Natural killer cell treated with Interleukin-12 subunit alpha and Interleukin-12 subunit beta and Interleukin-15 and Interleukin-18, amount 100 ng/mL, for 72 hours (primary cell): ENCODE data around the gene AKR7A3. TPM values are rescaled to one million over a fixed set of nuclear protein-coding genes. Genes with fewer than 3 reads are reported as not detected.
A peak's percentile ranks its signal among the peaks of the same experiment; 100 is the strongest.

ENCODE experiments used
- ATAC-seq, 2 donors: fragments of 150-1000 bp; cut with Tn5 transposase in 1 of 2; sonication (Bioruptor Pico), chemical (Tn5 transposase) in 1 of 2; 2 replicates each; pipeline ENCODE4 v1.10.0; 2021
- DNase-seq: peaks from one replicate; pipeline ENCODE4 v3.0.0; 2022; ENCODE audit warnings: low spot score
- H3K27ac Mint-ChIP-seq, 2 donors: 1 replicate in 1 of 2; 2 replicates in 1 of 2; pipeline ENCODE4 v1.8.0; 2022; ENCODE audit warnings: mixed read lengths in 2 of 2, mild to moderate bottlenecking in 1 of 2, moderate library complexity in 1 of 2
- H3K27me3 Mint-ChIP-seq, 2 donors: 1 replicate in 1 of 2; 2 replicates in 1 of 2; pipeline ENCODE4 v1.8.0; 2022; ENCODE audit warnings: mixed read lengths in 2 of 2
- H3K36me3 Mint-ChIP-seq: one replicate; pipeline ENCODE4 v1.8.0; 2022; ENCODE audit warnings: mixed read lengths
- H3K4me1 Mint-ChIP-seq, 2 donors: 1 replicate in 1 of 2; 2 replicates in 1 of 2; pipeline ENCODE4 v1.8.0; 2022; ENCODE audit warnings: low read depth in 2 of 2, mixed read lengths in 2 of 2, mild to moderate bottlenecking in 1 of 2
- H3K4me3 Mint-ChIP-seq: one replicate; pipeline ENCODE4 v1.8.0; 2022; ENCODE audit warnings: mixed read lengths
- H3K9me3 Mint-ChIP-seq: 2 replicates; pipeline ENCODE4 v1.8.0; 2022; ENCODE audit warnings: mixed read lengths
- total RNA-seq, 2 donors: library from RNA; stranded (reverse); gene quantifications; one replicate each; pipeline ENCODE4 v1.2.3, GENCODE V29; 2022

The AKR7A3 gene
- total RNA-seq, 2 donors from 2014 or later = 0.43 to 2.0 TPM

- no peaks in the 10 kb centered on the region for H3K36me3 Mint-ChIP-seq
- H3K4me3 Mint-ChIP-seq = no peak overlapping the region
- no peak for DNase-seq
- no peak overlapping the region for H3K27ac Mint-ChIP-seq
- no peak for ATAC-seq
- no peaks in the 10 kb centered on the region for H3K9me3 Mint-ChIP-seq
- no peaks in the 10 kb centered on the region for H3K27me3 Mint-ChIP-seq
- peaks cover 0 to 3% of the 10 kb centered on the region in 2 donors for H3K4me1 Mint-ChIP-seq
These were observed 38.1 kb upstream of the AKR7A3 start for GRCh38 chr1:19326748-19327065.

DNA sequence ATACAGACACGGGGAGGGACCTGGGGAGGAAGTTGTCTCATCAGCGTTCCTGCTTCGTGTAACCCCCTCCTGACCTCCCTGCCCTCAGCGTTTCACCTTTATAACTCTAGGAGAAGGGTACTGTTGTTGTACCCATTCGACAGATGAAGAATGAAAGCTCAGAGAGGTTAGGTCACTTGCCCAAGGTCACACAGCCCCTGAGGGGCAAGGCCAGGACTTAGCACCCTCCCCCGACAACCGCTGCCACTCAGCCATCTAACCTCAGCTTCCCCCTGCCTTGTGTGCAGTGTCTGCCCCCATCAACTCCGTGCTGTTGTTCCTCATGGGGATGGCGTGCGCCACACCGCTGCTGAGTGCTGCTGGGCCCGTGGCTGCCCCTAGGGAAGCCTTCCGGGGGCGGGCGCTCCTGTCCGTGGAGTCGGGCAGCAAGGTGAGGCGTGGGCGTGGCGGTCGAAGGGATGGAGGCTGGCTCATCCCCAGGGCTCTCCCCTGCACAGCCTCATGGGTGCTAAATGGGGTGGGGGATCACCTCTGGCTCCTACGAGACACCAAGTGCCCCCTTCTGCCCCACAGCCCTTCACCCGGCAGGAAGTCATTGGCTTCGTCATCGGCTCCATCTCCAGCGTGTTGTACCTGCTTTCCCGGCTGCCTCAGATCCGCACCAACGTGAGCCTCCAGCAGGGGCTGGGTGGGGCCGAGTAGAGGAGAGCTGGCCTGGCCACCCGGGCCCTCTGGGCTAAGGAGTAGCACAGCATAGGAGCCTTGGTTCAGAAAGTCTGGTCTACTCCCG, 37.6 kb upstream of the AKR7A3 start:
- Mint-ChIP-seq H3K4me3 (no peak overlapping the region), H3K36me3 (no peaks in the 10 kb centered on the region), H3K9me3 (no peaks in the 10 kb centered on the region), H3K27me3 (no peaks in the 10 kb centered on the region), H3K27ac (no peak overlapping the region), H3K4me1 (peaks cover 3% of the 10 kb centered on the region in 2 donors)
- no peak for ATAC-seq
- no peak for DNase-seq

GRCh38 chr1:19325368-19325957, 36.9 kb upstream of the AKR7A3 start:
- no peaks in the 10 kb centered on the region for H3K9me3 Mint-ChIP-seq
- no peak overlapping the region for H3K27ac Mint-ChIP-seq
- H3K27me3 Mint-ChIP-seq = no peaks in the 10 kb centered on the region
- ATAC-seq (peak in 1 of 2 donors; percentile 31), DNase-seq (no peak)
- H3K4me3 Mint-ChIP-seq = no peak overlapping the region
- H3K36me3 Mint-ChIP-seq = no peaks in the 10 kb centered on the region
- peaks cover 3 to 5% of the 10 kb centered on the region in 2 donors for H3K4me1 Mint-ChIP-seq

- no peaks in the 10 kb centered on the region for H3K27me3 Mint-ChIP-seq
- peaks cover 3 to 5% of the 10 kb centered on the region in 2 donors for H3K4me1 Mint-ChIP-seq
- no peak overlapping the region for H3K4me3 Mint-ChIP-seq
- no peaks in the 10 kb centered on the region for H3K36me3 Mint-ChIP-seq
- DNase-seq = no peak
- no peak for ATAC-seq
- H3K9me3 Mint-ChIP-seq = no peaks in the 10 kb centered on the region
- no peak overlapping the region for H3K27ac Mint-ChIP-seq
These were observed 36.1 kb upstream of the AKR7A3 start for GRCh38 chr1:19324665-19324990.

DNA sequence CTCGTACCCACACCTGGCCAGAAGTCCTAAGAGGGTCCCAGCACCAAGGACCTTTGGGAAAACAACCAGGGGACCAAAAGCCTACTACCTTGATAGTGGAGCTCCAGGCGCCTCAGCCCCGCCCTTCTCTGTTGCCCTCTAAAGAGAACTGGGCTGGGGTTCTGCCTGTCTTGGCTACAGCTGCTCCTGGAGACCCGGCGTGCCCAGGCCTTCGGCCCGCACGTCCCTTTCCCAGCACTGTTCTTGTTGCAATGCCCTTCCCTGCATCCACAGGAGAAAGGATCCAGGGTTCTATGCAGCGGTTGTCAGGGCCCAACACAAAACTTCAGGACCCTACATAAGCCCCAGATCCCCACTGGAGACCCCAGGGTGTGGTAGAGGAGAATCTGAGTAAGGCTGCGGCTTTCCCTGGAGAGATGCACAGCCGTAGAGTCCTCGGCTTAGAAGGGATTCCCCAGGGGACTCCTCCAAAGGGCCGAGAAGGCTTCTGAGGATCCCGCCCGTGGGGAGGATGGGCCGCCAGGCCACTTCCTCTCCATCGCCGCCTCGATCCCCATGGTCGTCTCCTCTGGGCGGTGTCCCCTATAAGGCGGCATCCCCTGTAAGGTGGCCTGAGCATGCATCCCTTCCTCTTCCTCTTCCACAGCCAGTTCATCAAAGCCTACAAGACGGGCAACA, 35.6 kb upstream of the AKR7A3 start:
- no peak overlapping the region for H3K27ac Mint-ChIP-seq
- H3K4me1 Mint-ChIP-seq = peaks cover 3 to 5% of the 10 kb centered on the region in 2 donors
- H3K27me3 Mint-ChIP-seq = no peaks in the 10 kb centered on the region
- H3K36me3 Mint-ChIP-seq = no peaks in the 10 kb centered on the region
- H3K4me3 Mint-ChIP-seq = no peak overlapping the region
- no peak for ATAC-seq
- no peak for DNase-seq
- H3K9me3 Mint-ChIP-seq = no peaks in the 10 kb centered on the region

GRCh38 chr1:19322481-19322880, 33.9 kb upstream of the AKR7A3 start:
- no peaks in the 10 kb centered on the region for H3K27me3 Mint-ChIP-seq
- no peaks in the 10 kb centered on the region for H3K36me3 Mint-ChIP-seq
- ATAC-seq = no peak
- H3K9me3 Mint-ChIP-seq = no peaks in the 10 kb centered on the region
- no peak overlapping the region for H3K27ac Mint-ChIP-seq
- H3K4me1 Mint-ChIP-seq = peaks cover 5 to 6% of the 10 kb centered on the region in 2 donors
- no peak overlapping the region for H3K4me3 Mint-ChIP-seq
- no peak for DNase-seq

DNA sequence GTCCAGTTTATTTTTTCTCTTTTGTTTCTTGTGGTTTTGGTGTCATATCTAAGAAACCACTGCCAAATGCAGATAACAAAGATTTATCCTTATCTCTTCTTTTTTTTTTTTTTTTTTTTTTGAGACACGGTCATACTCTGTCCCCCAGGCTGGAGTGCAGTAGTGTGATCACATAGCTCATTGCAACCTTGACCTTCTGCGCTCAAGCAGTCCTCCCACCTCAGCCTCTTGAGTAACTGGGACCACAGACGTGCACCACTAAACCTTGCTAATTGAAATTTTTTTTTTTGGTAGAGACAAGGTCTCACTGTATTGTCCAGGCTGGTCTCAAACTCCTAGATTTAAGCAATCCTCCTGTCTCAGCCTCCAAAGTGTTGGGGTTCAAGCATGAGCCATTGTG, 32.5 kb upstream of the AKR7A3 start:
- DNase-seq (no peak), ATAC-seq (no peak)
- H3K4me3 Mint-ChIP-seq = no peak overlapping the region
- no peak overlapping the region for H3K27ac Mint-ChIP-seq
- no peaks in the 10 kb centered on the region for H3K9me3 Mint-ChIP-seq
- no peaks in the 10 kb centered on the region for H3K27me3 Mint-ChIP-seq
- no peaks in the 10 kb centered on the region for H3K36me3 Mint-ChIP-seq
- peaks cover 6 to 7% of the 10 kb centered on the region in 2 donors for H3K4me1 Mint-ChIP-seq

DNA sequence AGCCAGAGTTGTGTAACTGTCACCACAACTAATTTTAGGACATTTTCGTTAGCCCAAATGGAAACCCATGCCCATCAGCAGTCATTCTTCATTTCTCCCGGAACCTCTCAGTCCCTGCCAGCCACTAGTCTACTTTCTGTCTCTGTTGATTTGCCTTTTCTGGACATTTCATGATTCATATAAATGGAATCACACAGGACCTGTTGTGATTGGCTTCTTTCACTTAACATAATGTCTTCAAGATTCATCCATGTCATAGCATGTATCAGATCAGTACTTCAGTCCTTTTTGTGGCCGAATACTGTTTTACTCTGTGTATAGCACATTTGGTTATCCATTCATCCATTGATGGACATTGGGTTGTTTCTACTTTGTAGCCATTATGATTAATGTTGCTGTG, 30.6 kb upstream of the AKR7A3 start:
- Mint-ChIP-seq H3K27me3 (no peaks in the 10 kb centered on the region), H3K36me3 (no peaks in the 10 kb centered on the region), H3K4me1 (peaks cover 12 to 14% of the 10 kb centered on the region in 2 donors), H3K27ac (no peak overlapping the region), H3K4me3 (no peak overlapping the region), H3K9me3 (no peaks in the 10 kb centered on the region)
- no peak for DNase-seq
- no peak for ATAC-seq

GRCh38 chr1:19317126-19317910, 28.7 kb upstream of the AKR7A3 start:
- no peak overlapping the region for H3K4me3 Mint-ChIP-seq
- ATAC-seq = no peak
- no peak overlapping the region for H3K27ac Mint-ChIP-seq
- H3K27me3 Mint-ChIP-seq = no peaks in the 10 kb centered on the region
- DNase-seq = no peak
- no peaks in the 10 kb centered on the region for H3K36me3 Mint-ChIP-seq
- H3K9me3 Mint-ChIP-seq = no peaks in the 10 kb centered on the region
- peaks cover 19 to 24% of the 10 kb centered on the region in 2 donors for H3K4me1 Mint-ChIP-seq

DNA sequence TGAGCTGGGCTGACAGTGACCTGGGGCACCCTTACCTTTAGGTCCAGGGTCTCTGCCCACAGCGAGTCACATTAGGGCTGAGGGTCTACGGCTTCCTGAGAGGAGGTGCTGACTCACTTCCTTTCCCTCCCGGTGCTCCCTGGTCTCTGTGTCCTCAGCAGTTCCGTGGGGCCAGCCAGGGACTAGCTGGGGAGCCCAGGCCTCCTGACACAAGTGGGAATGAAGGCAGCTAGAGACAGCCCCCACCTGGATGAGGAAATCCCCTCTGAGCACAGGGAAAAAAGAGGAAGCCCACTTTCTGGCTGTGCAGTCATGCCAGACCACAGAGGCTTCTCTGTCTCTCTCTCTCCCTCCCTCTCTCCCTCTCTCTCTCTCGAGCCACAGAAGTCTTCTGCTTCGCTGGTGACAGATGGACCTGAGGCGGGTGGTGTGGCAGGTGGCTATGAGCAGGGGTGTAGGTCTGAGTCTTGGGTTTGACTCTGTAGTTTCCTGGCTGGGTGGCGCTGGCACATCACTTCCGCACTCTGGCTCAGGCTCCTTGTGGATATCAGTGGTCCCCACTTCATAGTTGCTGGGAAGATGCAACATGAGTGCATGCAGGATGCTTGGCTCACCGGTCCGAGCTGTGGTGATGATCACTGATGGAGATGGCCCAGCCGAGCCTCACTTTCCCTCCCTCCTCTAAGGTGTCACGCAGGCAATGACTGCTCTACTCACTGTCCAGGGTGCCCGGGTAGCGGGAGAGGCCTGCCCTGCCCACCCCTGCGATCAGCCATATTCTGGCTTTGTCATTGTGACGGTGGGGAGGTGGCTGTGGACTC, 27.0 kb upstream of the AKR7A3 start:
- H3K27ac Mint-ChIP-seq = peak overlapping the region; percentile 37 to 57
- no peaks in the 10 kb centered on the region for H3K36me3 Mint-ChIP-seq
- ATAC-seq = no peak
- no peaks in the 10 kb centered on the region for H3K9me3 Mint-ChIP-seq
- DNase-seq = no peak
- H3K4me1 Mint-ChIP-seq = peaks cover 24 to 29% of the 10 kb centered on the region in 2 donors
- H3K27me3 Mint-ChIP-seq = no peaks in the 10 kb centered on the region
- peak overlapping the region; percentile 20 for H3K4me3 Mint-ChIP-seq

DNA sequence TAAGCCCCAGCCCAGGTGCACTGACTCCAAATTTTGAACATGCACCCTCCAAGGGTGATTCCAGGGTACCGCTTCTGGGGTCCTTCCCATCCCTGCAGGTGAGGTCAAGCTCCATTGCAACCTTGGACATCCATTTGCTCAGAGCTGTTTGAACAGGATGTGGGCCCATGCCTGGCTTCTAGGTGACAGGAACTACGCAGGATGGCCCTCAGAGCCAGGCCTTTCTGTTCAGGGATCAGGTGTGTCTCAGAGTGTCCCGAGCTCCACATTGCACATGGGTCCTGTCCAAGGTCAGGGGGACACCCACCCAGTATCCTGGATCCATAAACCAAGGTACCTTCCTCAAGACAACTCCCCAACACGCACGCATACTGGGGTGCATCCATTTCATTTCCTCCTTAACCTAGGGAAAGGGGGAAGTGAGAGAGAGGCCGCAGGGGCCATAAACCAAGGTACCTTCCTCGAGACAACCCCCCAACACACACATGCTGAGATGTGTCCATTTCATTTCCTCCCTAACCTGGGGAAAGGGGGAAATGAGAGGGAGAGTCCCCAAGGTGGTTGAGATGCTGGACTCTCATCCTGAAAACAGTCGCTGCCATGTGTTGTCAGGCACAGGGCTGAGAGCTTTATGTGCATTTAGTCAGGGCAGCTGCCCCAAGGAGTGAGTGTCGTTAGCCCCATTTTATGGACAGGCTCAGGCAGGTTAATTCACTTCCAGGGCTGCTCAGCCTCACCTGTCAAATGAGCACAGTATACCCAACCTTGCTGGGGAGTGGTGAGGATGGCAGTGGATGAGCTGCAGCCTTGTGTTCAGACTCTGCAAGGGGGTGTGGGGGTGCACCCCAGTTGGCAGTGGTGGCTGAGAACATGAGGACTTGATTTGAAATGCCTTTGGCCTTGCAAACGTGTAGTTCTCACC, 25.7 kb upstream of the AKR7A3 start:
- no peak for DNase-seq
- Mint-ChIP-seq H3K4me3 (no peak overlapping the region), H3K27me3 (no peaks in the 10 kb centered on the region), H3K27ac (no peak overlapping the region), H3K9me3 (no peaks in the 10 kb centered on the region), H3K4me1 (peaks cover 24 to 30% of the 10 kb centered on the region in 2 donors), H3K36me3 (no peaks in the 10 kb centered on the region)
- ATAC-seq = no peak

- no peaks in the 10 kb centered on the region for H3K9me3 Mint-ChIP-seq
- ATAC-seq (no peak), DNase-seq (no peak)
- H3K36me3 Mint-ChIP-seq = no peaks in the 10 kb centered on the region
- no peaks in the 10 kb centered on the region for H3K27me3 Mint-ChIP-seq
- H3K4me1 Mint-ChIP-seq = peaks cover 30 to 36% of the 10 kb centered on the region in 2 donors
- peak overlapping the region; percentile 92 for H3K4me3 Mint-ChIP-seq
- H3K27ac Mint-ChIP-seq = peak overlapping the region; percentile 9 to 70
These were observed 25.0 kb upstream of the AKR7A3 start for GRCh38 chr1:19313636-19313959.
